Urinary bladder (tissue), 4 donors: Measurements from ENCODE around the gene CAPN15. TPM values are rescaled to one million over a fixed set of nuclear protein-coding genes. Genes with fewer than 3 reads are reported as not detected.

Experiments
- DNase-seq: peaks from one replicate; pipeline ENCODE4 v3.0.0-alpha.2; 2015; ENCODE audit errors: extremely low spot score
- H3K27ac ChIP-seq: one replicate; pipeline ENCODE4 v1.5.1; 2013; ENCODE audit warnings: low read depth, mild to moderate bottlenecking, moderate library complexity
- H3K36me3 ChIP-seq: one replicate; pipeline ENCODE4 v1.6.1; 2013; ENCODE audit warnings: mild to moderate bottlenecking, moderate library complexity; ENCODE audit not compliant: insufficient read depth
- H3K4me1 ChIP-seq: one replicate; pipeline ENCODE4 v1.6.1; 2013; ENCODE audit warnings: mild to moderate bottlenecking, moderate library complexity; ENCODE audit not compliant: insufficient read depth
- H3K4me3 ChIP-seq: one replicate; pipeline ENCODE4 v1.5.1; 2013; ENCODE audit warnings: low read depth, low read length
- WGBS: extraction: QIAGEN DNeasy Blood & Tissue Kit; methylation state at CpG from one replicate; pipeline ENCODE4 v1.1.7; 2013; 5-methylcytosine and 5-hydroxymethylcytosine counted together
- polyA plus RNA-seq: library from polyadenylated mRNA; stranded (reverse); fragments of 200-250 nt; gene quantifications from one replicate; pipeline ENCODE4 v1.2.3, GENCODE V29; 2013
- total RNA-seq: library from RNA; depleted of rRNA; stranded (reverse); fragments of >200 nt; gene quantifications from one replicate; pipeline ENCODE4 v1.2.3, GENCODE V29; 2014
- donor health status: healthy with polysubstance abuse.
- donor health status: healthy.

Gene CAPN15
- total and polyA plus RNA-seq, 2 donors: 12.7 to 30.3 TPM

GRCh38 chr16:583815-584591 lies 56.5 kb downstream of the CAPN15 start:
- no peak overlapping the region for H3K4me3 ChIP-seq
- H3K36me3 ChIP-seq: no peaks in the 10 kb centered on the region
- DNase-seq: no peak
- H3K4me1 ChIP-seq: no peaks in the 10 kb centered on the region
- H3K27ac ChIP-seq: no peak overlapping the region
- WGBS: 47% methylated on average over 38 of the region's 38 CpGs

DNA sequence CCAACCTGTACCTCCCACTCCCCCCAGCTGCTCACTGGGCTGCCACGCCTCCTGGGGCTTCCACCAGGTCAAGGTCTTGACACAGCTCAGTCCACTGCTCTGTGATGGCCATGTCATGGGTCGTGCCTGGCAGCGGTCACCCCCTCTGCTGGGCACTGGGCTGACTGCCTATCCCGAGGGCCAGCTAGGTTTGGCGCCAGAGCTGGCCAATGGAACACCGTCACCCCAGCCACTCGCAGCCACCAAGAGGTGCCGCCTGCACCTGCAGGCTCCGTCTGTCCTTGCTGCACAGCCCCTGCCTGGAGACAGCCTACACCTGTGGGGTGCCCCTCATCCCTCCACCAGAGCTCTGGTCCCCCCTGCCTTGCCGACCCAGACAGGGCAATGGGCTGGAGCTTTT lies 57.8 kb downstream of the CAPN15 start:
- Histone ChIP-seq H3K4me3 (no peak overlapping the region), H3K4me1 (no peaks in the 10 kb centered on the region), H3K36me3 (no peaks in the 10 kb centered on the region), H3K27ac (no peak overlapping the region)
- no peak for DNase-seq
- WGBS: 24% methylated on average over 10 of the region's 10 CpGs

DNA sequence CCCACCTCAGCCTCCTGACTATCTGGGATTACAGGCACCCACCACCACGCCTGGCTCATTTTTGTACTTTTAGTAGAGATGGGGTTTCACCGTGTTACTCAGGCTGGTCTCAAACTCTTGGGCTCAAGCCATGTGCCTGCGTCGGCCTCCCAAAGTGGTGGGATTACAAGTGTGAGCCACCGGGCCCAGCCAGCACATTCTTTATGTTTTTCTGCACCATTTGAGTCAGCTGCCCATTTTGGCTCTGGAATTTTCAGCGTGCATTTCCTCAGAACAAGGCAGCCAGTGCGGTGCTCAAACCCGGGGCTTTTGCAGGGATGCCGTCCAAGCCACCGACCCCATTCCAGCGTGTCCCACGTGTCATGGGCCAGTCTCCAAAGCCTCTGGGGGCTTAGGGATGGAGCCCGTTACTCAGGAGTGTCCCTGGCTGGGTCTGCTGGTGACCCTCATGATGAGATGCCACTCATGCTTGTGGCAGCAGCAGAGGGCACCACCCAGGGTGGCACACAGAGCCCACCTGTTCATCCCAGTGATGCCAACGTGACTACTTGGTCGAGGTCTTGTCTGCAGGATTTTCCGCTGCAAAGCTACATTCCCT lies 58.6 kb downstream of the CAPN15 start:
- H3K4me3 ChIP-seq: no peak overlapping the region
- no peak overlapping the region for H3K27ac ChIP-seq
- no peaks in the 10 kb centered on the region for H3K4me1 ChIP-seq
- DNase-seq: no peak
- WGBS: 36% methylated on average over 16 of the region's 16 CpGs
- H3K36me3 ChIP-seq: no peaks in the 10 kb centered on the region

DNA sequence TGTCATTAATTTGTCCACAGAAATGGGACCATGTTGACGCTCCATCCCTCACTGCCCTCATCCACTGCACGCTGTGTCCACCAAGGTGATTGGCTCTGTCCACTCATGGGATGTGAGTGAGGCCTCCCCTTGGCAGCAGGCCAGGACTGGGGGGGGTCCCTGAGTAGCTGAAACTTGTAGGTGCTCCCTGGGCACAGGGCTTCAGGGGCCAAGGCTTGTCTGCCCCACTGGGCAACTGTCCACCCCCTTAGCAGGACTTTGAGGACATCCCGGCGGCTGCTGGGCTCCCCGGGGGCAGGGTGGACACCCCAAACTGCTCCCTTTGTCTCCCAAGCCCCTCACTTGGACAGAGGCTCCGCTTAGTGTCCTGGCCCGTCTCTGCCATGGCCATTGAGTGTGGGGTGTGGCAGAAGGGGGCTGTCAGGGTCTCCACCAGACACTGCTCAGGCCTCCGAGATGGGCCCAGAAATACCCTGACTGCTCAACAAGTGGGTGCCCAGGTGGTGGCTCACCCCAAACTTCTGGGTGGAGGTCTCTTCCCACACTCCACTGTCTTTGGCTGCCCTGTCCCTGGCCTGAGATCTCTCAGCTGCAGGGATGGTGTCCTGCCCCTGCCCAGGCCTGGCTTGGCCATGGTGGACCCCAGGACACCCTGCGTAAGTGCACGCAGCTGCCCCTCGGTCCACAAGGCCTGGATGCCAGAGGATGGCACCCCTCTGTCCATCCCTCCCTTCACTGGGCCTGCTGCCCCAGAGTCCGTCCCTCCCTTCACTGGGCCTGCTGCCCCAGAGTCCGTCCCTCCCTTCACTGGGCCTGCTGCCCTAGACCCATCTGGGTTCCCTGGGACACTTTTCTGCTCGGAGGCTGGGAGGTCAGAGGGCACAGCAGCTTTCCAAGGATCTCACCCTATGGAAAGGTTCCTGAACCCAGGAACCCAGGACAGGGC lies 59.4 kb downstream of the CAPN15 start:
- Histone ChIP-seq H3K36me3 (no peaks in the 10 kb centered on the region), H3K4me3 (no peak overlapping the region)

DNA sequence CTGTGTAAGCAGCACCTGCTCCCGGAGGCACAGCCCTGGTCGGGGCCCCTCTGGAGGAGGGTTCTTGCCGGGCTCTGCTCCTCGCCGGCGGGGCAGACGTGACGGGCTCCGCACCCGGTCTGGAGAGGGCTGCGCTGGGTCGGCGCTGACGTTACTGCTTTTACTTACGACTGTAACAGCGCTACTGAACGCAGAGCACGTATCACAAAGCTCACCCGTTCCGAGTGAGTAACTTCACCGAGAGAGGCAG lies 61.1 kb downstream of the CAPN15 start:
- WGBS: 0% methylated on average over 21 of the region's 21 CpGs

More for the DNA sequence above, 59.4 kb downstream of the CAPN15 start:
- no peak overlapping the region for H3K27ac ChIP-seq
- no peaks in the 10 kb centered on the region for H3K4me1 ChIP-seq
- DNase-seq: no peak
- 69% methylated on average over 14 of the region's 14 CpGs for WGBS

DNA sequence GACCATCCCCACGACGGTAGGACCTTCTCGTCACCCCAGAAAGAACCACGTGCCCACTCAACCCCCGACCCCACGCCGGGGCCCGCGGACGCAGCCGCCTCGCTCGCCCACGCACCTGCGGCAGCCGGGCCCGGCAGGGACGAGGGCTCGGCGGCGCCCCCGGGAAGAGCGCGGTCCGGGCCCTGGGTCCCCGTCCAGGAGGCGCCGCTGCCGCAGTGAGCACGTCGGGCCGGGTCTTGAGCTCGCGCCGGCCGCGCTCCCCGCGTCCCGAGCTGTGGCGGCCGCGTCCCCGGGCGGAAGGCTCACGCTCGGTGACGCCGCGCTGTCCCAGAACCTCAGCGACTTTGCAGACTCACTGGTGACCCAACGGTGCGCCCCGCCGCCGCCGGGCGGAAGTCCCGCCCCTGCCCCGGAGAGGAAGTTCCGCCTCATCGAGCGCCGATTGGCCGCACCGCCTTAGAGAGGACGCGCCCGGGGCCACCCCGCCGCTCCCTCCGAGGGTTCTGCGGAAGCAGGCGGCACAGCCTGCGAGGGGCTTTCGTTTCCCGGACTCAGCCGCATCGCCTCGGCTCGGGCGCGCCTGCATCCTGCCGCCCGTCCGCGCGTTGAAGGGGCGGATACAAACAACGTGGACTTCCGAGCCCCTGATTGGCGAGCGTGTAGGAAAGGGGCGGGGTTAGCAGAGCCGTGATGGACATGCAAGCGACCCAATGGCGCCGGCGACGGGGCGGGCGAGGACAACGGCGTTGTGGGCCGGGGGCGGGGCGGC lies 61.6 kb downstream of the CAPN15 start:
- no peaks in the 10 kb centered on the region for H3K4me1 ChIP-seq
- no peaks in the 10 kb centered on the region for H3K36me3 ChIP-seq
- WGBS: under 1% methylated on average over 107 of the region's 107 CpGs
- H3K27ac ChIP-seq: peak overlapping the region; percentile 92
- peak overlapping the region; percentile 71 for H3K4me3 ChIP-seq
- DNase-seq: peak; percentile 89

More for the DNA sequence above, 61.1 kb downstream of the CAPN15 start:
- H3K4me1 ChIP-seq: no peaks in the 10 kb centered on the region
- peak overlapping the region; percentile 90 for H3K27ac ChIP-seq
- DNase-seq: no peak
- H3K4me3 ChIP-seq: peak overlapping the region; percentile 71
- no peaks in the 10 kb centered on the region for H3K36me3 ChIP-seq

DNA sequence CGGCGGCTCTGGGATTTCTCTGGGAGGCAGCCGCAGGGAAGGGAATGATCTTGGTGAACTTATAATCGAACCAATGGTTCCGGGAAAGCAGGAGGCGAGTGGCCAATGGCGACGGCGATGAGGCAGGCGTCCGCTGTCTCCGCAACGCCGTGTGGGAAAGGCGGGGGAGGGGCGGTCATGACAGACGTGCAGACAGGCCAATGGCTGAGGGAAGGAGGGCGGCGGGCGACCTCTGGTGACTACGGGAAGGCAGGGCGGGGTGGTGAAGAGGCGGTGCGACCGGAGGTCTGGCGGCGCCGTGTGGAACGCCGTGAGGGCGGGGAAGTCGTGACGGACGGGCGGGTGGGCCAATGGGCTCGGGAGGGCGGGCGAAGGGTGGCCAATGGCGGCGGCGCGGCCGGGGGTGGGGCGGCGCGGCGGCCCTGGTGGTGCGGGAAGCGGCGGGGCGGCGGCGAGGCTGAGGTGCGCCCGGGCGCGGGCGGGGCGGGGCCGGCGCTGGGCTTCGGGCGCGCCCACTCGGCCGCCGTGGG lies 62.2 kb downstream of the CAPN15 start, which contains the start of gene RAB40C:
Gene RAB40C, plus strand, starts transcription at position 409 of the 530 bp plus-strand sequence. CDS start 226 bp downstream, outside the sequence.
- peak; percentile 94 for DNase-seq
- 1% methylated on average over 65 of the region's 67 CpGs for WGBS
- Histone ChIP-seq H3K4me1 (no peaks in the 10 kb centered on the region), H3K27ac (peak within 1 kb of the TSS; percentile 92), H3K36me3 (no peaks in the 10 kb centered on the region), H3K4me3 (peak within 1 kb of the TSS; percentile 72)

- Histone ChIP-seq H3K4me1 (no peaks in the 10 kb centered on the region), H3K36me3 (no peaks in the 10 kb centered on the region), H3K4me3 (peak overlapping the region; percentile 72), H3K27ac (peak overlapping the region; percentile 78)
- WGBS: under 1% methylated on average over 71 of the region's 71 CpGs
- no peak for DNase-seq
Measured at GRCh38 chr16:590188-590814, 62.8 kb downstream of the CAPN15 start.

DNA sequence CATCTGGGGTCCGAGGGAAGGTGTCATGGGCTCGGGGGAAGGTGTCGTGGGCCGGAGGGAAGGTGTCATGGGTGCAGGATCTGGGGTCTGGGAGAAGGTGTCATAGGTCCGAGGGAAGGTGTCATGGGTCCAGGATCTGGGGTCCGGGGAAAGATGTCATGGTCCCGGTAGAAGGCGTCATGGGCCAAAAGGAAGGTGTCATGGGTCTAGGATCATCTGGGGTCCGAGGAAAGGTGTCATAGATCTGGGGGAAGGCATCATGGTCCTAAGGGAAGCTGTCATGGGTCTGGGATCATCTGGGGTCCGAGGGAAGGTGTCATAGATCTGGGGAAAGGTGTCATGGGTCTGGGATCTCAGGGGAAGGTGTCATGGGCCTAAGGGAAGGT lies 63.3 kb downstream of the CAPN15 start:
- Histone ChIP-seq H3K4me1 (no peaks in the 10 kb centered on the region), H3K27ac (no peak overlapping the region), H3K36me3 (no peaks in the 10 kb centered on the region), H3K4me3 (peak overlapping the region; percentile 72)
- 57% methylated on average over 10 of the region's 10 CpGs for WGBS
- DNase-seq: no peak

GRCh38 chr16:591231-591630 lies 63.7 kb downstream of the CAPN15 start:
- Histone ChIP-seq H3K4me3 (no peak overlapping the region), H3K27ac (no peak overlapping the region), H3K36me3 (no peaks in the 10 kb centered on the region), H3K4me1 (no peaks in the 10 kb centered on the region)
- 86% methylated on average over 8 of the region's 8 CpGs for WGBS
- no peak for DNase-seq

GRCh38 chr16:591892-592517 lies 64.5 kb downstream of the CAPN15 start:
- WGBS: 85% methylated on average over 15 of the region's 15 CpGs
- no peaks in the 10 kb centered on the region for H3K36me3 ChIP-seq
- no peak overlapping the region for H3K4me3 ChIP-seq
- H3K4me1 ChIP-seq: no peaks in the 10 kb centered on the region
- peak overlapping the region; percentile 19 for H3K27ac ChIP-seq
- no peak for DNase-seq

DNA sequence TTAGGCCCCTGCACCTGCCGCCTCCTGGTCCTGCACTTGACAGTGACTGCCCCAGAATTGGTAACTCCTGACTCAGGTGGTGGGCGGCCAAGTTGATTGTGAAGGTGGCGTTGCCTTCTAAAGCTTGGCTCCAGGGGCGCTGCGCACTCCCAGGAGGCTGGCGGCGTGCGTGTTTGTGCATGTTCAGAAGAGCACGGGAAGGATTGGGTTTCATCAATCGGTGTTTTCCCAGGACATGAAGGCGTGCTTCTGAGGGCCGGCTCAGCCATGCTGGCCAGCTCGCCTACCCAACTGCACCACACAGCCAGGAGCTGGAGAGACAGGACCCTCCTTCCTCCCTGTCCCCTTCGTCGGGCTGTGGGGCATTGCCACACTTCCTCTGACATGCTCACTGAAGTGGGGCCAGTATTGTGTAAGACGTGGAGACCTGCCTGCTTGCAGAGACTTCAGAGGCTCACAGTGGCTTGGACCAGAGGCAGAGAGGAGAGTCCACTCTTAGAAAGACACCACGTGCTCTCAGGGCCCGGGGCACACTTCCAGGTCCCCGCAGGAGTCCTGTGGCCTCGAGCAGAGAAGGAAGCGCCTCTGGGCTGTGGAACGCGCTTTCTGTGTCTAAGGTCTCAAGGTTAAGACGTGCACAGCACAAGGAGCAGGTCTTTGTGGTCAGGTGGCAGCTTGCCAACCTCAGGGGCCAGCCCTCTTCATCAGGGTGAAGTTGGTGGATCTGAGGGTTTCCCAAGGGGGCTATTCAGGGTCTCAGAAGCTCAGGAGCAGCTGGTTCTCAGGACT lies 65.2 kb downstream of the CAPN15 start:
- Histone ChIP-seq H3K36me3 (no peaks in the 10 kb centered on the region), H3K27ac (peak overlapping the region; percentile 19), H3K4me1 (no peaks in the 10 kb centered on the region), H3K4me3 (no peak overlapping the region)
- DNase-seq: peak; percentile 56
- WGBS: 77% methylated on average over 24 of the region's 24 CpGs
